Fibroblast of lung (primary cell): ENCODE data around the gene IGSF23.

Source experiments
- EZH2 ChIP-seq: IDR thresholded peaks from 2 replicates; pipeline ENCODE4 v1.5.1; 2012; ENCODE audit warnings: low read length, control low read depth, mild to moderate bottlenecking; ENCODE audit errors: missing control alignments
- TF ChIP-seq, protein P1 (sequence below), 2 donors: IDR thresholded peaks in 1 of 2; conservative IDR thresholded peaks in 1 of 2; 1 replicate in 1 of 2; 2 replicates in 1 of 2; pipeline ENCODE4 v1.5.1; 2011 to 2012; ENCODE audit warnings: low read length in 2 of 2, control low read depth in 1 of 2, inconsistent platforms in 1 of 2, low read depth in 1 of 2, mild to moderate bottlenecking in 1 of 2

DNA sequence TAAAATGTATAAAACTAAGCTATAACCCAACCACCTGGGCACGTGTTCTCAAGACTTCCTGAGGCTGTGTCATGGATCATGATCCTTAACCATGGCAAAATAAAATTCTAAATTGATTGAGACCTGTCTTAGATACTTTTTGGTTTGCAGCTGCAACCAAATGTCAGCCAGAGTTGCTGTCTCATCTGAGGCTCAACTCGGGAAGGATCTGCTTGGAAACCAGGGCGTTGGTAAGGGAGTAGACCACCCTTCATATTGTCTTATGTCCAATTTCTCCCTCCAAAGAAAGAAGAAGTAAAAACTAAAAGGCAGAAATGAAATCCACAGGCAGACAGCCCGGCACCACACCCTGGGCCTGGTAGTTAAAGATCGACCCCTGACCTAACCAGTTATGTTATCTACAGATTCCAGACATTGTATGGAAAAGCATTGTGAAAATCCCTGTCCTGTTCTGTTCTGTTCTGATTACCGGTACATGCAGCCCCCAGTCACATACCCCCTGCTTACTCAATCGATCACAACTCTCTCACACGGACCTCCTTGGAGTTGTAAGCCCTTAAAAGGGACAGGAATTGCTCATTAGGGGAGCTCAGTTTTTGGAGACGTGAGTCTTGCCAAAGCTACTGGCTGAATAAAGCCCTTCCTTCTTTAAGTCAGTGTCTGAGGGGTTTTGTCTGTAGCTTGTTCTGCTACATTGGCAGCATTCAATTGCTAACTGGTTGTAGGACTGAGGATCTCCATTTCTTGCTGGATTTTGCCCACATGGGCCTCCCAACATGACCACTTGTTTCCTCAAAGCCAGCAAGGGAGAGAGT is 22.9 kb upstream of the IGSF23 start:
- TF ChIP-seq, protein P1, sequence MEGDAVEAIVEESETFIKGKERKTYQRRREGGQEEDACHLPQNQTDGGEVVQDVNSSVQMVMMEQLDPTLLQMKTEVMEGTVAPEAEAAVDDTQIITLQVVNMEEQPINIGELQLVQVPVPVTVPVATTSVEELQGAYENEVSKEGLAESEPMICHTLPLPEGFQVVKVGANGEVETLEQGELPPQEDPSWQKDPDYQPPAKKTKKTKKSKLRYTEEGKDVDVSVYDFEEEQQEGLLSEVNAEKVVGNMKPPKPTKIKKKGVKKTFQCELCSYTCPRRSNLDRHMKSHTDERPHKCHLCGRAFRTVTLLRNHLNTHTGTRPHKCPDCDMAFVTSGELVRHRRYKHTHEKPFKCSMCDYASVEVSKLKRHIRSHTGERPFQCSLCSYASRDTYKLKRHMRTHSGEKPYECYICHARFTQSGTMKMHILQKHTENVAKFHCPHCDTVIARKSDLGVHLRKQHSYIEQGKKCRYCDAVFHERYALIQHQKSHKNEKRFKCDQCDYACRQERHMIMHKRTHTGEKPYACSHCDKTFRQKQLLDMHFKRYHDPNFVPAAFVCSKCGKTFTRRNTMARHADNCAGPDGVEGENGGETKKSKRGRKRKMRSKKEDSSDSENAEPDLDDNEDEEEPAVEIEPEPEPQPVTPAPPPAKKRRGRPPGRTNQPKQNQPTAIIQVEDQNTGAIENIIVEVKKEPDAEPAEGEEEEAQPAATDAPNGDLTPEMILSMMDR (conservative IDR thresholded peaks at IDR 0.05 in 1 of 2, IDR thresholded peaks at IDR 0.05 in 1 of 2; ENCODE audit: low read depth in 1 of 2, low read length in 2 of 2): no peak
- no peak for TF ChIP-seq EZH2
